Measurements from ENCODE around the gene ALDH1L1.

DNA sequence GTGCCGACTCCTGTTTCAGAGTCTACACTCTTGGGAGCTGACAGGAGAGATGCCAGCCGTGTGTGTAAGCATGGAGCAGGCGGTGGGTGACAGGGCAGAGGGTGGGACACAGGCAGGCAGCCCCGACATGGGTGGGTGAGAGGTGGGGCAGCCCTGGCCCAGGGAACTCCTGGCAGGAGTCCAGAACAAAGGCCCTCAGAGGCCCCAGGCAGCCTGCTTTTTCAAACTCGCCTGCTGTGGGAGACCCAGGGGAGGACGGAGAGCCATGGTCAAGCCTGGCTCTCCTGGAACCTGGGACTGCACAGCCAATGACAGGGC is 67.2 kb downstream of the ALDH1L1 start:
- TF ChIP-seq, protein P1, sequence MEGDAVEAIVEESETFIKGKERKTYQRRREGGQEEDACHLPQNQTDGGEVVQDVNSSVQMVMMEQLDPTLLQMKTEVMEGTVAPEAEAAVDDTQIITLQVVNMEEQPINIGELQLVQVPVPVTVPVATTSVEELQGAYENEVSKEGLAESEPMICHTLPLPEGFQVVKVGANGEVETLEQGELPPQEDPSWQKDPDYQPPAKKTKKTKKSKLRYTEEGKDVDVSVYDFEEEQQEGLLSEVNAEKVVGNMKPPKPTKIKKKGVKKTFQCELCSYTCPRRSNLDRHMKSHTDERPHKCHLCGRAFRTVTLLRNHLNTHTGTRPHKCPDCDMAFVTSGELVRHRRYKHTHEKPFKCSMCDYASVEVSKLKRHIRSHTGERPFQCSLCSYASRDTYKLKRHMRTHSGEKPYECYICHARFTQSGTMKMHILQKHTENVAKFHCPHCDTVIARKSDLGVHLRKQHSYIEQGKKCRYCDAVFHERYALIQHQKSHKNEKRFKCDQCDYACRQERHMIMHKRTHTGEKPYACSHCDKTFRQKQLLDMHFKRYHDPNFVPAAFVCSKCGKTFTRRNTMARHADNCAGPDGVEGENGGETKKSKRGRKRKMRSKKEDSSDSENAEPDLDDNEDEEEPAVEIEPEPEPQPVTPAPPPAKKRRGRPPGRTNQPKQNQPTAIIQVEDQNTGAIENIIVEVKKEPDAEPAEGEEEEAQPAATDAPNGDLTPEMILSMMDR (IDR thresholded peaks at IDR 0.05) = no peak
- TF ChIP-seq POLR2A (IDR thresholded peaks at IDR 0.05) = no peak

Data from body of pancreas (tissue), 4 donors.